ENCODE results near the gene DDRGK1. TPM values are rescaled to one million over a fixed set of nuclear protein-coding genes. Genes with fewer than 3 reads are reported as not detected.

The DDRGK1 gene
- total RNA-seq, 1 donor from 2014 or later, result 18.0 TPM

GRCh38 chr20:3146732-3147341 lies 57.6 kb downstream of the DDRGK1 start:
- no peak for DNase-seq (ENCODE audit: low spot score in 2 of 2)
- peaks cover 28 to 46% of the 10 kb centered on the region in 2 donors for H3K36me3 ChIP-seq

GRCh38 chr20:3141757-3142156 lies 62.7 kb downstream of the DDRGK1 start:
- TF ChIP-seq CTCF (IDR thresholded peaks at IDR 0.05), result no peak
- no peaks in the 10 kb centered on the region for H3K9me3 ChIP-seq
- DNase-seq (ENCODE audit: low spot score in 2 of 2), result no peak
- no peaks in the 10 kb centered on the region for H3K4me1 ChIP-seq
- H3K27ac ChIP-seq, result no peak overlapping the region
- intact Hi-C loops (cut with DNase I), result no loop called here
- no peak overlapping the region for H3K4me3 ChIP-seq
- peaks cover 7 to 9% of the 10 kb centered on the region in 2 donors for H3K36me3 ChIP-seq
- H3K27me3 ChIP-seq, result no peaks in the 10 kb centered on the region

More at GRCh38 chr20:3146732-3147341, 57.6 kb downstream of the DDRGK1 start:
- intact Hi-C loops (cut with DNase I), result no loop called here
- Histone ChIP-seq H3K9me3 (no peaks in the 10 kb centered on the region), H3K27ac (no peak overlapping the region), H3K4me3 (no peak overlapping the region), H3K27me3 (no peaks in the 10 kb centered on the region), H3K4me1 (peaks cover 0 to 3% of the 10 kb centered on the region in 2 donors)
- TF ChIP-seq CTCF (IDR thresholded peaks at IDR 0.05), result no peak

Other genes with a start within 250 kb of the DDRGK1 start
- not detected for gene GNRH2, start 161.1 kb downstream of the DDRGK1 start, total RNA-seq
- gene MRPS26, start 158.6 kb downstream of the DDRGK1 start, total RNA-seq, result 56.4 TPM
- not detected for gene OXT, start 133.1 kb downstream of the DDRGK1 start, total RNA-seq
- gene AVP, start 120.0 kb downstream of the DDRGK1 start, total RNA-seq, result not detected
- 6.1 TPM for gene FASTKD5, start 44.8 kb downstream of the DDRGK1 start, total RNA-seq
- gene UBOX5, start 44.8 kb downstream of the DDRGK1 start, total RNA-seq, result 6.8 TPM
- 14.9 TPM for gene LZTS3, start 31.1 kb downstream of the DDRGK1 start, total RNA-seq
- gene ITPA, start 4.8 kb upstream of the DDRGK1 start, total RNA-seq, result 111 TPM
- 1.6 TPM for gene SLC4A11, start 34.5 kb upstream of the DDRGK1 start, total RNA-seq
- 10.9 TPM for gene DNAAF9, start 203.0 kb upstream of the DDRGK1 start, total RNA-seq